NOMO-1 (cell line): ENCODE measurements around the gene CYBC1.
"Not testable (repeated sequence)": the region's sequence is repeated elsewhere in the genome, so short reads cannot be mapped to it uniquely, and the experiment has no call there.

ENCODE experiments used
- DNase-seq, 2 experiments: peaks; one replicate each; lab custom pipeline; 2025; ENCODE audit not compliant: unreplicated experiment in 2 of 2; lab: John Stamatoyannopoulos, UW

Gene CYBC1

DNA sequence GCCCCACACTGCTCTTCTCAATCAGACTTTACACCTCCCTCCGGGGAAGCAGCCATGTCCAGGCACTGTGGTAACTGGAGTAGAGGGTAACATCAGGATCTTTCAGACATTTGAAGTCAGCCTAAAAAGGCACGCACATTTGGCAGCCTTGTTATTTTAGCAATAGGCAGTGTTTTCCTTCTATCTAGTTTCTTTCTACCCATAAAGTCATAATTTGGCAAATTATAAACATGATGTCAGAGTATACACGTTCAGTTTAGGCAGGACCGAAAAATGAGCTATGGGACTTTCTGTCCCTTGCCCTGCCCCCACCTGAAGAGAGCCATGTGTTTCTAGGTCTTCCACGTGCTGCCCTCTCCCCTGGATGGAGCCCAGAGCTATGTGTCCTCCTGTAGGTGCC is 29.1 kb upstream of the CYBC1 start:
- DNase-seq, result no peak

DNA sequence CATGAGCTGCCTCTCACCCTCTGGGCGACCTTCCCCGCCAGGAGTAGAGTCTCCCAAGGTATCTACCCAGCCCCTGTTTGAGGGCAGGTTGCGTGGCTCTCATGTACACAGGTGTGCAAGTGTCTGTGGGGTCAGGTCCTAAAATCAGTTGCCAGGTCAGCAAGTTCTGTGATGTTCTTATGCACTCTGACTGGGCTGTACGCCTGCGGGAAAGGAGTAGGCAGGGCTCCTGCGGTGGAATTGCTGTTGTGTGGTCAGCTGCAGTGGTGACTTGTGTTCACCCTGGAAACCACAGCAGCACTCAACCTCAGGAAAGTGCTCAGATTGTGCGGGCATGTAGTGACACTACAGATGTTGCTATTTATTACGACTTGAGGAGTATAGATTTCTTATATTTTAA is 27.4 kb upstream of the CYBC1 start:
- no peak for DNase-seq

DNA sequence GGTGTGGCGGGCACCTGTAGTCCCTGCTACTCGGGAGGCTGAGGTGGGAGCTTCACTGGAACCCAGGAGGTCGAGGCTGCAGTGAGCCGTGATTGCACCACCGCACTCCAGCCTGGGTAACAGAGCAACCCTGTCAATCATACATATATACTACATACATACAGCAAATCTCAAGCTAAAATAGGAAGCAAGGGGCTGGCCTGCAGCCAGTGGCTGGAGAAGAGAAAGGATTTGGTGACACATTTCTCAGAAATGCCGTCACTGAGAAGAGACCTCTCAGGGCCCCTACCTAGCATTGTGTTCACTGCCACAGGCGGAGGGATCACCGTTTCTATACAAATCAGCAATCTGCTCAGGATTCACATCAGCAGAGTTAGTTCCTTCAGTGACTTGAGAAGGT is 24.9 kb upstream of the CYBC1 start:
- no peak for DNase-seq

DNA sequence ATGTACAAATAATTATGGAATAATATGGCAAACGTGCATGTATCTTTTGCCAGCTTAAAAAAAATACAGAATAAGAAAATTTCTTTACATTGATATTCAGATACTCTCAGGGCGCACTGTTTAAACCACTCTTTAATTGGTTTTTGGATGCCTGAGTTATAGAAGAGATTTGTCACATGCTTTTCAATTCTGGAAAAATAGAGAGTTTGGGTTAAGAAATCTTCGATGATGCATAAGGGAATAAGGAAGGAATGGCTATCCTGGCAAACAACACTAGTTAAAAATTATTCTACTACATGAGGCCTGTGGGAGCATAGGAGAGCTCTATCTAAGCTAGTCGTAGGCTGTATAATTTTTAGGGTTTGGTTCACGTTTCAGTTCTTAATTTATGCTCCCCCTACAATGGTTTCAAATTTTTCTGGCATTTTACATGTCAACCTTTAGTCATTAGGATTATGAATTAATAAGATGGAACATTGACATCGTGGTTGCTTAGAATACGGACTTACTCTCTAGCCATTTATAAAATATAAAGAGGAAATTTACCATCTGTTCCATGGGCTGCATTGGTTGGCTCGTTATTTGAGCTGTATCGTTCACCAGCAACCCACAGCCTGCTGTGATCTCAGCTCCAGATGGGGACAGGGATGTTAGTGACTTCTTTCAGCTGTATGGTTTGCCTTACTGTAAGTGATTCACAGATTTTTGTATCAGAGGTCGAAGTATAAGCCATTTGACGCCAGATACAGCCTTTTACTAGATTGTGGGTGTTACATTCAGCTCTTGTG is 23.9 kb upstream of the CYBC1 start:
- no peak for DNase-seq

DNA sequence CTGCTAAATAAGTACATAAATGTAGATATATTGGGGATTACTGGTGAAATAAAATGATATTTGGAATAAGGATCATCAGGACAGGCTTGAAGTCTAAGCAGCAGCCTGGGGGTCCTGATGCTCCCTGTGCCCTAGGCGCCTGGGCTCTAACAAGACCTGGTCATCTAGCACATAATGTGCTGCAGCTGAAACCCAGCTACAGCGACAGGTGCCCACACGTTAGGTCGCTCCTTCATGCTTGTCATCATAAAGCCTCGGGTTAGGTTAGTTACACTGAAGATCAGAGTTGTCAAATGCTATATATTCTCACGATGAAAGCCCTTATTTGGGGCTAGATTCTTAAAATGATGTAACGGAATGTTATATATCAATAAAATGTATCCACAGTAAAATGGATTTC is 19.5 kb upstream of the CYBC1 start:
- no peak for DNase-seq

DNA sequence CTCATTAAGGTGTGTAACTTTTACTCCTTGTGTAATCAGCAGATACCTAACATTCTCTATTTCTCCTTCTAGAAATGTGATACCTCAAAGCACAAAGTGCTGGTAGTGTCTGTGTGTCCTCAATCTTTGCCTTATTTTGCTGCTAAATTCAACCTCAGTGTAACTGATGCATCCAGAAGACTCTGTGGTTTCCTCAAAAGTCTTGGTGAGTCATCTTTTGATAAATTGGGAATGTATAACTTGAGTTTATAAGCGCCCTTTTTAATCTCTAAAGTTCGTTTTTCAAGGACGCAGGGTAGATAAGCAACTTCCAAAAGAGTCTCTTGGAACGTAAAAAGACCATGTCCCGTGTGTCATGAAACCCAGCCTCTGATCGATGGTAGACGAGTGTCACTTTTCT is 18.1 kb upstream of the CYBC1 start:
- DNase-seq, result no peak

DNA sequence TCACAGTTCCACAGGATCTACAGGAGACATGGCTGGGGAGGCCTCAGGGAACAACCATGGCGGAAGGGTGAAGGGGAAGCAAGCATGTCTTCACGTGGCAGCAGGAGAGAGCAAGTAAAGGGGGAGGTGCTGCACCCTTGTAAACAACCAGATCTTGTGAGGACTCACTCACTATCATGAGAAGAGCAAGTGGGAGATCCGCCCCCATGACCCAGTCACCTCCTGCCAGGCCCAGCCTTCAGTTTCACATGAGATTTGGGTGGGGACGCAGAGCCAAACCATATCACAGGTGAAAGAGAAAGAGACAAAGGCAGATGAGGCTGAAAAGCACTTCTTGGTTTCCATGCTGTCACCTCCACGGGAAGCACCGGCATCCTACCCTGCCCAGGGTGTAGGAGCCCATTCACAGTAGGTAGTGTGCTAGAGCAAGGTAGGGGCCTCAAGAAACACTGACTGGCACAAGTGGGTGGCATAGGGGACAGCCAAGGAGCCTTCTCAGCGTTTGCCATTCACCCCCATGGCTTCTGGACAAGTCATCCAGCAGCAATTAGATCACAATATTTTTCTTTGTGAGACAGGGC is 14.6 kb upstream of the CYBC1 start:
- no peak for DNase-seq

DNA sequence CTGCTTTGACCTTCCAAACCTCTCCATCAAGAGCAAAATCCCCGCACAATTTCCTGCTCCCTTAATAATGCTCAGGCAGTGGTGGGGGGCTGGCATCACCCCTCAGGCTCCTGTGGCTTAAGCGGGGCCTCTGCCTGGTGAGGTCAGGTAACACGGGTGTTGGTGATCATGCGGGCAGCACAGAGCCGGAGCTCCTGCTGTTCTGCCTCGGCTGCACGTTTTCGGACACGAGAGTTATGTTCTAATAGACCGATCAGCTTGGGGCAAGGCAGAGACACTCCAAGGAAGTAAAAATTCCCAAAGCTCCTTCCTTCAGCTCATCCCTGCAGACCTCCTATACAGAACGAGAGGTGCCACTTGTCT is 14.0 kb upstream of the CYBC1 start:
- no peak for DNase-seq

DNA sequence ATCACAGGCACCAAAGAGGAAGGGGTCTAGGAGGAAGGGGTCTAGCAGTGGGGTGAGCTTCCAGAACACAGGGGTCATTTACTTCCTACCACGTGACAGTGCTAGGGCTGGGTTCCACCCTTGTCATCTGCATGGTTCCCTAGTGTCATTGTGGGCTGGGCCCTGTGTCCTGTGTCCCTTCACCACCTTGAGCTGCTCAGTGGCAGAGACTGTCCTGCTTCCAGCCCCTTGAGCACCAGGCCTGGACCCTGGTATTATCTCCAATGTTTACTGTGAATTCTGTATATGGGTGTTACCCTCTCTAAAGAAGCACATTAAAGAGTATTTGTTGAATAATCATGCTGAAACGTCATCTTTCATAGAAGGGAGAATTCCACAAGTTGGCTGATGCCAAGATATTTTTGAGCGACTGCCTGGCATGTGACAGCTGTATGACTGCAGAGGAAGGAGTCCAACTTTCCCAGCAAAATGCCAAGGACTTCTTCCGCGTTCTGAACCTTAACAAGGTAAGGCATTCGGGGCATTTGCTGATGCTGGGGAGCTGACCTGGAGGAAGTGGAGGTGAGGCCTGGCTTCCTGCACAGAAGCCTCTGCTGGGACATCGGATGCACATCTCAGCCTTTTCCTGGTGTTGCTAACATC is 13.5 kb upstream of the CYBC1 start:
- no peak for DNase-seq

DNA sequence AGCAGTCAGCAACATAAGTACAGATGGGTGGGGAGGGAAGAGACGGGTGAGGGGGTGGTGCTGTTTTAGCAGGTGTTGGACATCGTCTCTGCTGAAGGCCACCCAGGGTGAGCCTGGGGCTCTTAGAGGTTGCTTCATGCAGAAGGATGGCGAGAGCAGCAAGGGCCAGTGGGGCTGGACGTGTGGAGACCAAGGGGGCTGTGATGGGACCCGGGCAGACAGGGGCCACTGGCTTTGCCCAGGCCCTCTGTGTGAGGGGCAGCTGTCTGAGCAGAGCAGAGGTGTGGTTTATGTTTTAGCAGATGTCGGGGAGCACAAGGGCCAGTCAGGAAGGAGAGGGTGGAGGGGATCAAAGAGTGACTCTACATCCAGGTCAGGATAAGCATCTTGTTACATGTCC is 12.8 kb upstream of the CYBC1 start:
- DNase-seq, result no peak

DNA sequence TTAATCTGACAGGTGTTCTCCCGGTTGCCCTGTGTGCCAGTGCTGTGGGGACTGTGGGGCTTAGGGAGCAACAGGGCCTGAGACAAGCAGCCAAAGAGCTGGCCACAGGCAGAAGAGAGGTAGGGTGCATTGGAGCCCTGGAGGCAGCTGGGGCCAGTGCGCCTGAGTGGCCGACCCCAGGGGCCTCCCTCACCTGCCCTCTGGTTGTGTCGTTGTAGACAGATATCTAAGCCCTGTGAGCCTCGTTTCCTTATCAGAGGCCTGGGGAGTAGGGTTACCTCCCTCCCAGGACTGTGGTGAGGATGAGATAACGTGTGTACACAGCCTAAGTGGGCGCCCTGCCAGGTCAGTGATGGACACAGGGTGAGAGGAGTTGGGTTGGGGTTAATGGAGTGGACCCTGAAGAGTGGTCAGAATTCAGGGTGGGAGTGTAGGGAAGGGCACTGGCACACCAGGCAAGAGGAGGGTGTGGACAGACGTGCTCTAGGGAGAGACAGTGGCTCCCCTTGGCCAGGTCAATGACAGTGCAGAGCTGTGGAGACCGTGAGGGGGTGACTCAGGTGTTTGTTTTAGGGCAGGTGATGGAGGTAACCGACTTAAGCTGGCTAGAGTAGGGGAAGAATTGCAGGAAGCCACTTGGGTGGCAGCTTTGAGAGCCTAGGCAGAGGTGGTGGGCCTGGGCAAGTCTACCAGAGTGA is 11.4 kb upstream of the CYBC1 start:
- DNase-seq, result no peak

DNA sequence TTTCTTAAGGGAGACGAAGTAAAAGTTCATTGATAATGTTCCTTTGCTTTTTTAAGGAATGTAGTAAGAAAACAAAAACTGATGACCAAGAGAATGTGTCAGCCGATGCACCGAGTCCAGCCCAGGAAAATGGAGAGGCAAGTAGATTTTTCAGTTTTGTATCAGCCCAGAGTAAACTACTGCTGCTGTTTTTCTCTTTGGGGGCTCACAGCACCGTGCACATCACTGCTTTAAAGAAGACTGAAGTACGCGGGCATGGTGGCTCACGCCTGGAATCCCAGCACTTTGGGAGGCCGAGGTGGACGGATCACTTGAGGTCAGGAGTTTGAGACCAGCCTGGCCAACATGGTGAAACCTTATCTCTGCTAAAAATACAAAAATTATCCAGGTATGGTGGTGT is 9.4 kb upstream of the CYBC1 start:
- DNase-seq, result not testable (repeated sequence)

DNA sequence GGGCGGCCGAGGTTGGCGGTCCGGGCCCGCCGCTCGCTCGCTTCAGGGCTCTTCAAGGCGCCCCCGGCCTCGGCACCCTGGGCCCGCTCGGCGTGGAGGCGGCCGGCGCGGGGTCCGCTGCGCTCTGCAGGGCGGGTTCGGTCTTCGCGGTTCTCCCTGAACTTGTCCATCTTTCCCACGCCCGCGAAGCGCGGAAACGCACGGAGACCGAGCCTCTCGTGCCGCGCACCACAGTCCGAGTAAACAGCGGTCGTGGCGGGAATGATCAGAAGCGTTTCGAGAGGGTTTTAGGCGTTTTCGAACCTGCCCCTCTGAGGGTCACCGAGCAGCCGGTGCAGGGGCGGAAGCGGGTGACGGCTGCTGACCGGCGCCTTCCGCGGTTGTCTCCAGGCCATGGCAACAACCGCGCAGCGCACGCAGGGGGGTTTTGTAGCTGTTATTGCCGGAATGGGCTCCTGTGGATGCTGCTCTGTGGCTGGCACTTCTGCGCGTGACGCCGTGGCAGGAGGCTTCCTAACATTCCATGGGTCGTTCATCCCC is 8.4 kb upstream of the CYBC1 start:
- DNase-seq, result peak in 1 of 2 experiments; percentile 41

DNA sequence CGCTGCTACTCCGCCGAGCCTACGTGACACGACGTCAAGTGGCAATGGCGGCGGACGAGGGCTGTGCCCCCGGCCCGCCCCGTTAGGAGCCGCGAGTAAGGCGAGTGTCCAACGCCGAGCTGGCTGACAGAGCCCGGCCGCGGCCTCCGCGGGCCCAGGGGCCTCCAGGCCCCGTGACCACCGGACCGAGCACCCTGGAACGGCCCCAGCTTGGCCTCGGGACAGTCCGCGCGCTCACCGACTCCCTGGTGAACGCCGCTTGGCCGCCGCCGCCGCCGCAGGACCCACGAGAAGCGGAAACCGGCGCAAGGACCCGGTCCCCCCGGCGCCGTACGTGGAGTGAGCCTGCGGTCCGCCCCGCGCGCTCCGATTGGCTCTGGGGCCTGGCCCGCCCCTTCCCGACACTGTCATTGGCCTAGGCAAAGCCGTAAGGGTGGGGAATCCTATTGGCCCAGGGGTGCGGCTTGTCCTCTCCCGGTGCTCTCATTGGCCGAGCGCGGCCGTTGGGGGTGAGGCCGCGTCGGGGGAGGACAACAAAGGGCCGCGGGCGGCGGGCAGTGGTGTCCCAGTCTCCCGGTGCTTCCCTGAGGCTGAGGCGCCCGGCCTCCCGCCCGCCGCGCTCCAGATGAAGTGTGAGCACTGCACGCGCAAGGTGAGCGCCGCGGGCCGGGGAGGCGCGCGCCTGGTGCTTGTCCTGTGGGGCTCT is 7.8 kb upstream of the CYBC1 start, which contains the start of gene NARF:
TSS of gene NARF (plus strand) at position 563 of the 706 bp plus-strand sequence. CDS start at position 626, 63 bp downstream.
- DNase-seq, result peak; percentile 96 to 99

DNA sequence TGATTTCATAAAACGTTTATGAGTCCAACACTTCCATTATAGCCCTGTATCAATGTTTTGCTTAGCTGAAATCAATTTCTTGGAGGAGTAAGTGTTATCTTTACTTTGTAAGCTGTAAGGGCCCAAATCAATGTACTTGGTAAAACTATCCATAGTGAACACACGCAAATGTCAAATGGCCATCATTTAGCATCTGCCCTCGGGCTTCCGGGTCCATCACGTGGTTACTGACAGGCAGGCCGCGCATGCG is 7.3 kb upstream of the CYBC1 start:
- DNase-seq, result peak in 1 of 2 experiments; percentile 93

DNA sequence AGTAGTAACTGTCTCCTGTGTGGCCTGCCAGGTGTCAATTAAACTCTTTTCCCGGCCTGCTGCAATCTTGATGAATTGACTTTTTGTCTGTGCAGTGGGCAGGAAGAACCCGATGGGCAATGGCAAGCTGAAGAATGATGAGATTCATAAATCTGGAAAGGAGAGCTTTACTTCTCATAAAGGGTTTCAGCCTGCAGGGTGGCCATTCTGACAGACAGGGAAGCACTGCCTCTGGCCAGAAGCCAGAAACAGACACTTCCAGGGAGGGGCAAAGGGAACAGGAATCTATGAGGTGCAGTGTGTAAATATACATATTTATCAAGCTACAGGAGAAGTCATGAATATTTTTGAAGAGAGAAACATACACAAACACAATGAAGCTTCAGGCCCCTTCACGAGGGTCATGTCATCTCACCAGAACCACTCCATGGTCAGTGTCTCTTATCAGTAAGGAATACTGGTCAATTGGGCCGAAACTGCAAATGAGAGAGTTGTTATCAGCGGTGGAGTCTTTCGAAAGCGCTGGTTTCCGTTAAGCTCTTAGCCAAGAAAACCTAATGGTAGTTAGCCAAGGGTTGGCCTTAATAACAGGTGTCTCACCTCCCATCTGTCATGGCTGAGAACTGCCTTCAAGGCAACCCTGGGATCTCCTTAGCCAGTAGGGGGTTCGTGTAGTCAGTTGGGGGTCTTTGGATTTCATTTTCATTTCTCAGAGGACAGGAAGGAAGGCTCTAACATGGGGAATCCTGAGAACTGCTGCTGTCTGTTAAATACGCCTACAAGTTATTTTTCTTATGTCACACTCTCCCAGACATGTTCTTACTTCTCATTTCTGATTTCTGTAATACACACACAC is 6.7 kb upstream of the CYBC1 start:
- DNase-seq, result peak; percentile 29 to 52

DNA sequence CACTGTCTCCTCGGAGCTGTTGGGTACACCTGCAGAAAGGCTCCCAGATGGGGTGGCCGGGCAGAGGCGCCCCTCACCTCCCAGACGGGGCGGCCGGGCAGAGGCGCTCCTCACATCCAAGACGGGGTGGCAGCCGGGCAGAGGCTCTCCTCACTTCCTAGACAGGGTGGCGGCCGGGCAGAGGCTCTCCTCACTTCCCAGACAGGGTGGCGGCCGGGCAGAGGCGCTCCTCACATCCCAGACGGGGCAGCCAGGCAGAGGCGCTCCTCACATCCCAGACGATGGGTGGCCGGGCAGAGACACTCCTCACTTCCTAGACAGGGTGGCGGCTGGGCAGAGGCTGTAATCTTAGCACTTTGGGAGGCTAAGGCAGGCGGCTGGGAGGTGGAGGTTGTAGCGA is 3.2 kb upstream of the CYBC1 start:
- DNase-seq, result not testable (repeated sequence)

DNA sequence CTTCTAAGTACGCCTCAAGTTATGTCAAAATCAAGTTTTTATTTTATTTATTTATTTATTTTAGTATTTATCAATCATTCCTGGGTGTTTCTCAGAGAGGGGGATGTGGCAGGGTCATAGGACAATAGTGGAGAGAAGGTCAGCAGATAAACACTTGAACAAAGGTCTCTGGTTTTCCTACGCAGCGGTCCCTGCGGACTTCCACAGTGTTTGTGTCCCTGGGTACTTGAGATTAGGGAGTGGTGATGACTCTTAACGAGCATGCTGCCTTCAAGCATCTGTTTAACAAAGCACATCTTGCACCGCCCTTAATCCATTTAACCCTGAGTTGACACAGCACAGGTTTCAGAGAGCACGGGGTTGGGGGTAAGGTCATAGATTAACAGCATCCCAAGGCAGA is 2.6 kb upstream of the CYBC1 start:
- DNase-seq, result not testable (repeated sequence)

DNA sequence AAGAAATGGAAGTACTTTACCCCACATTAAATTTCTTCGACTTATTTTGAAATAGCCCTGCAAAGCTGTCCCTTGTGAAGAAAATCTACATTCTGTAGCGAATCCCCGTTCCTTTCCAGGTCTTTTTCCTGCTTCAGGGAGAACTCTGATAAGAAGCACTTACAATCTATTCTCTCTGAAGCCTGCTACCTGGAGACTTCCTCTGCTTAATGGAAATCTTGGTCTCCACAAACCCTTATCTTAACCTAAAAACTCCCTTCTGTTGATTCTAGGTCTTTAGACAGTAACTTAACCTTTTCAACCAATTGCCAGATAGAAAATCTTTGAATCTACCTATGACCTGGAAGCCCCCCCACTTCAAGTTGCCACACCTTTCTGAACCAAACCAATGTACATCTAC is 1.6 kb upstream of the CYBC1 start:
- no peak for DNase-seq

DNA sequence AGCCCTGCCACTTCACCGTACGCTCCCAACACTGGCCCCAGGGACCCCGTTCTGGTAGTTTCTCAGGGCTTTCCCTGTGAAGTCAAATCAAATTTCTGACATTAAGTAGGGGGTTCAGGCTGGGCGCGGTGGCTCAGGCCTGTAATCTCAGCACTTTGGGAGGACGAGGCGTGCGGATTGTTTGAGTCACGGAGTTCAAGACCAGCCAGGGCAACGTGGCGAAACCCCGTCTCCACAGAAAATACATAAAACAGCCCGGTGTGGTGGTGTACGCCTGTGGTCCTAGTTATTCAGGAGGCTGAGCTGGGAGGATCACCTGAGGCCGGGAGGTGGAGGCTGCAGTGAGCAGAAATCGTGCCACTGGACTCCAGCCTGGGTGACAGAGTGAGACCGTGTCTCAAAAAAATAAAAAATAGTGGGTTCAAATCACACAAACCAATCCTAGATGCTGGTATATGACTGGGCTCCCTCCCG is 632 bp downstream of the CYBC1 start:
- no peak for DNase-seq
